Measurements from ENCODE around the gene SYVN1. TPM values are rescaled to one million over a fixed set of nuclear protein-coding genes. Genes with fewer than 3 reads are reported as not detected.
A peak's percentile ranks its signal among the peaks of the same experiment; 100 is the strongest.

Gene SYVN1
- polyA plus RNA-seq, 2 of the 4 experiments (the other 2 are of a cell fraction), result 21.4 to 25.1 TPM

GRCh38 chr11:65128182-65129145, 5.9 kb downstream of the SYVN1 start:
- no peak for FAIRE-seq
- Histone ChIP-seq H3K4me1 (peaks cover 9% of the 10 kb centered on the region), H3K4me2 (no peak overlapping the region), H3K4me3 (no peak overlapping the region), H3K27ac (no peak overlapping the region), H3K9me3 (no peaks in the 10 kb centered on the region)
- no peak for DNase-seq (ENCODE audit: low read depth in 1 of 2, low spot score in 1 of 2)
- WGBS (ENCODE audit: missing lambda C conversion rate), result 87% methylated on average over 12 of the region's 15 CpGs
- ChIA-PET CTCF (interaction anchor here (0.6 to 7.3 kb wide), 9 partner anchors 9 to 152 kb away, joined by 3 to 75 read pairs (median 3); partner anchors contain the start of genes FAU, MRPL49 and ZNHIT2), POLR2A (interaction anchor here (1.4 kb wide), 1 partner anchor 17 kb away, joined by 3 read pairs; the partner anchor contains the start of gene TM7SF2)
- TF ChIP-seq MAFK (IDR thresholded peaks at IDR 0.05; ENCODE audit: partially characterized antibody) (no peak), ELK1 (IDR thresholded peaks at IDR 0.05; ENCODE audit: low read depth, low read length) (no peak), GATA3 (IDR thresholded peaks at IDR 0.05; ENCODE audit: borderline replicate concordance) (no peak), PHF8 (IDR thresholded peaks at IDR 0.05; ENCODE audit: borderline replicate concordance, low read depth) (no peak), REST (IDR thresholded peaks at IDR 0.05) (no peak)
- ATAC-seq, result no peak

GRCh38 chr11:65127473-65128181, 6.7 kb downstream of the SYVN1 start:
- CTCF ChIA-PET, result interaction anchor here (0.6 to 7.3 kb wide), 6 partner anchors 8 to 153 kb away, joined by 3 to 75 read pairs (median 4); partner anchors contain the start of genes FAU, MRPL49 and ZNHIT2
- no peak for ATAC-seq
- POLR2A ChIA-PET, result interaction anchor here (1.4 kb wide), 1 partner anchor 16 kb away, joined by 3 read pairs; the partner anchor contains the start of gene TM7SF2

GRCh38 chr11:65126624-65127274, 7.6 kb downstream of the SYVN1 start:
- H3K4me3 ChIP-seq, result no peak overlapping the region
- H3K9me3 ChIP-seq, result no peaks in the 10 kb centered on the region
- ATAC-seq (no peak), DNase-seq (ENCODE audit: low read depth in 1 of 2, low spot score in 1 of 2) (no peak), FAIRE-seq (no peak)
- H3K4me1 ChIP-seq, result peaks cover 5% of the 10 kb centered on the region; the same call in 2 of the 3 replicates
- 95% methylated on average over 6 of the region's 6 CpGs for WGBS (ENCODE audit: missing lambda C conversion rate)
- TF ChIP-seq NPAS2 (CRISPR knock-in tag; IDR thresholded peaks at IDR 0.05; ENCODE audit: borderline replicate concordance) (no peak), GATA3 (IDR thresholded peaks at IDR 0.05; ENCODE audit: borderline replicate concordance) (no peak), JUN (IDR thresholded peaks at IDR 0.05) (0 out of 5 replicates have a peak, but pooled peaks of 1 of the 2 experiments have one; percentile 16), MAFK (IDR thresholded peaks at IDR 0.05; ENCODE audit: partially characterized antibody) (peak; percentile 28)
- H3K27ac ChIP-seq, result no peak overlapping the region
- ChIA-PET POLR2A (interaction anchor here (0.6 to 1.4 kb wide), 2 partner anchors 8 to 9 kb away, joined by 3 to 5 read pairs; partner anchors contain the start of gene ZNHIT2), CTCF (interaction anchor here (0.9 to 7.3 kb wide), 6 partner anchors 7 to 55 kb away, joined by 3 to 75 read pairs (median 4); partner anchors contain the start of genes CAPN1, FAU, MRPL49 and SYVN1)
- no peak overlapping the region for H3K4me2 ChIP-seq

More at GRCh38 chr11:65127473-65128181, 6.7 kb downstream of the SYVN1 start:
- TF ChIP-seq HOXA7 (CRISPR knock-in tag; IDR thresholded peaks at IDR 0.05) (no peak), BCL3 (IDR thresholded peaks at IDR 0.05) (no peak)
- Histone ChIP-seq H3K27ac (no peak overlapping the region), H3K4me3 (no peak overlapping the region), H3K4me2 (no peak overlapping the region), H3K9me3 (no peaks in the 10 kb centered on the region), H3K4me1 (peaks cover 6% of the 10 kb centered on the region)
- WGBS (ENCODE audit: missing lambda C conversion rate), result 86% methylated on average over 10 of the region's 12 CpGs
- DNase-seq (ENCODE audit: low read depth in 1 of 2, low spot score in 1 of 2) (no peak), FAIRE-seq (no peak)
